Activated T-helper 17 cell treated with anti-CD3 and anti-CD28 coated beads, Interleukin-2, amount 50 U/mL, for 72 hours (primary cell): Measurements from ENCODE around the gene APEH. TPM values are rescaled to one million over a fixed set of nuclear protein-coding genes. Genes with fewer than 3 reads are reported as not detected.

Experiments
- ATAC-seq: fragments of 150-1000 bp; cut with Tn5 transposase; replicated peaks from 2 replicates; pipeline ENCODE4 v1.10.0; 2021; ENCODE audit warnings: mild to moderate bottlenecking, moderate library complexity
- H3K27ac Mint-ChIP-seq: one replicate; pipeline ENCODE4 v1.8.0; 2022; ENCODE audit warnings: mixed read lengths
- H3K27me3 Mint-ChIP-seq: one replicate; pipeline ENCODE4 v1.8.0; 2022; ENCODE audit warnings: mixed read lengths
- H3K36me3 Mint-ChIP-seq: one replicate; pipeline ENCODE4 v1.8.0; 2022; ENCODE audit warnings: low read depth, mild to moderate bottlenecking, mixed read lengths
- H3K4me1 Mint-ChIP-seq: one replicate; pipeline ENCODE4 v1.8.0; 2022; ENCODE audit warnings: mixed read lengths
- H3K4me3 Mint-ChIP-seq: one replicate; pipeline ENCODE4 v1.8.0; 2022; ENCODE audit warnings: mild to moderate bottlenecking, mixed read lengths
- H3K9me3 Mint-ChIP-seq: one replicate; pipeline ENCODE4 v1.8.0; 2022; ENCODE audit warnings: mixed read lengths
- total RNA-seq, 2 donors: library from RNA; stranded (reverse); gene quantifications; one replicate each; pipeline ENCODE4 v1.2.3, GENCODE V29; 2022

Gene APEH
- total RNA-seq, 2 donors from 2014 or later = 88.6 to 184 TPM

DNA sequence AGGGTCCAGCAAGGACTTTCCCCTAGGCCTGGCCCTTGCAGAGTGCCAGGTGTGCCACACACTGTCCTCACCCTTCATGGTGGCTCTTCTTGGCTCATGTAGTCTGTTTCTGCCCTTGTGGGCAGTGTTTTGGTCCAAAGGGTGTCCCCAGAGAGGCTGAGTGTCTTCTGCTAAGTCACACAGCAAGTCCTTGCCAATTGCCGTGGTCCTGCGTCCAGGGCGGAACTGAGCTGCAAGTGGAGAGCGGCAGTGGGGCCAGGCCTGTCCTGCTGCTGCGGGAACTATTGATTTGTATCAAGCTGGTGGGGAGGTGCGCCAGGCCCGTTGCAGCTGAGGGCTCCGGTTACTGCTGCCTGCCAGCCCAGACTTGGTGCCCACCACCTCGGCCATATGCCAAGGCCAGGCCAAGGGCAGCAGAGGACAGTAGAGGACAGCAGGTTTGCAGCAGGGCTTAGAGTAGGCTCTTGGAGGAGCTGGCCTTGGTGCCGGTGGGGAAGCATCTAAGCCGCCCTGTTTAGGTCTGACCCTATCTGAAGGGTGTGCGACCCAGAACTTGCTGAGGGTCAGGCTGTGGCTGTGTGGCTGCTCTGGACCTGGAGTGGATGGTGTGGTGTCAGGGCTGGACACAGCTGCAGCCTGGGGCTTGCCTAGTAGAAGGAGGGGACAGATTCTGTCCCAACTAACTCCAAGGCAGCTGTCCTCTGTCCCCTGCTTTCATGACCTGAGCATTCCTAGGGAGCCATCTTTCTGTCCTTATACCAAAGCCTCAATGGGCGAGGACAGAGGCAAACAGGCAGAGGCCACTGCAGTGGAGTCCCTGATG lies 40.8 kb downstream of the APEH start:
- H3K4me3 Mint-ChIP-seq = no peak overlapping the region
- ATAC-seq = no peak
- H3K27ac Mint-ChIP-seq = peak overlapping the region; percentile 63
- H3K27me3 Mint-ChIP-seq = no peaks in the 10 kb centered on the region
- H3K36me3 Mint-ChIP-seq = peaks cover 11% of the 10 kb centered on the region
- H3K4me1 Mint-ChIP-seq = peaks cover 8% of the 10 kb centered on the region
- H3K9me3 Mint-ChIP-seq = no peaks in the 10 kb centered on the region

DNA sequence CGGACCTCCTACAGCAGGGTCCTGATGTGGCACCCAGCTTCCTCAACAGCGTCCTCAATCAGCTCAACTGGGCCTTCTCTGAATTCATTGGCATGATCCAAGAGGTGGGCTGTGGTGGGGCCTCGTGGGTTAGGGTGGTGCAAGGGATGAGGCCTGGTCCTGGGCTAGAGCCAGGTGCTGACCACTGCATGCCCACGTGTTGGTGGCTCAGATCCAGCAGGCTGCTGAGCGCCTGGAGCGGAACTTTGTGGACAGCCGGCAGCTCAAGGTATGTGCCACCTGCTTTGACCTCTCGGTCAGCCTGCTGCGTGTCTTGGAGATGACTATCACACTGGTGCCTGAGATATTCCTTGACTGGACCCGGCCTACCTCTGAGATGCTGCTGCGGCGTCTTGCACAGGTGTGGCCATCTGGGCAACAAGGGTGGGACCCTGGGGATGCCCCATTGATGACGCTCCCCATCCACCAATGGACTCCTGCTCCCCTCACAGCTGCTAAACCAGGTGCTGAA lies 41.5 kb downstream of the APEH start:
- peaks cover 8% of the 10 kb centered on the region for H3K4me1 Mint-ChIP-seq
- H3K4me3 Mint-ChIP-seq = no peak overlapping the region
- no peaks in the 10 kb centered on the region for H3K9me3 Mint-ChIP-seq
- no peak for ATAC-seq
- H3K27ac Mint-ChIP-seq = no peak overlapping the region
- H3K36me3 Mint-ChIP-seq = peaks cover 13% of the 10 kb centered on the region
- H3K27me3 Mint-ChIP-seq = no peaks in the 10 kb centered on the region

DNA sequence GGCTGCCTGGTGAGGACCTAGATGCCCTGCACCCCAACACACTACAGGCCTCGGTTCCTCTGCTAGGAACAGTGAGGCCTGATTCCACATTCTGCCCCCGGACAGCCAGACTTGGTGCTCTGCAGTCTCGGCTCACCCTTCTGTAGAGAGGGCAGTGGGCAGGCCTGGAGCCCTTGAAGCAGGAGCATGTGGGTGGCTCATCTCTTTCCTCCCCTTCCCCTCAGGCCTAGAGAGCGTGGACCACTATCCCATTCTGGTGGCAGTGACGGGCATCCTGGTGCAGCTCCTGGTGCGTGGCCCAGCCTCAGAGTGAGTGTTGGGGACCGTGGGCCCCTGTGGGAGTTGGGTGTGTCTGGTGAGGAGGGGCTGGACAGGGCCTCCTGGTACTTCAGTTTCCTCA lies 42.0 kb downstream of the APEH start:
- Mint-ChIP-seq H3K4me1 (peaks cover 8% of the 10 kb centered on the region), H3K27ac (no peak overlapping the region), H3K9me3 (no peaks in the 10 kb centered on the region), H3K27me3 (no peaks in the 10 kb centered on the region), H3K36me3 (peaks cover 18% of the 10 kb centered on the region), H3K4me3 (no peak overlapping the region)
- ATAC-seq = no peak

DNA sequence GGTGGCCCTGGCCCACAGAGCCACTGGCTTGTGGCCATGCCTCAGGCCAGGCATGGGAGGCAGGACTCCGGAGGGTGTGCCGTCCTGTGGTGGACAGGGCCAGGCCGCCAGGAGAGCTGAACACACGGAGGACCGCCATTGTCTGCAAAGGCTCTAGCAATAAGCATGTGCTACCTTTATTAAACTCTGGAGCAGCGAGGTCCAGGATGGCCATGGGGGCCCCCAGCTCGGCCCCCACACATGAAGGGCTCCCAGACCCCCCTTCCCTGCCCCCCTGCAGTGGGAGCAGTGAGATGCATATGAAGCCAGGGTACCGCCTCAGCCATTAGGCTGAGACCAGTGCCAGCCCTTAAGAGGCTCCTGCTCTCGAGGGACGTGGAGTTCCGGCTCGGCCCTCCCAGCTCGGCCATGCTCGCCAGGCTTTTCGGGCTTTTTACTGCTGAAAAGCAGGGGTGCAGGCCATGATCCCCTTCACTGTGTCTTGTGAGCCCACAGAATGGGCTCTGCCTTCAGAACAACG lies 42.6 kb downstream of the APEH start:
- no peak for ATAC-seq
- no peaks in the 10 kb centered on the region for H3K27me3 Mint-ChIP-seq
- no peak overlapping the region for H3K27ac Mint-ChIP-seq
- peaks cover 22% of the 10 kb centered on the region for H3K36me3 Mint-ChIP-seq
- no peak overlapping the region for H3K4me3 Mint-ChIP-seq
- H3K9me3 Mint-ChIP-seq = no peaks in the 10 kb centered on the region
- peaks cover 8% of the 10 kb centered on the region for H3K4me1 Mint-ChIP-seq

DNA sequence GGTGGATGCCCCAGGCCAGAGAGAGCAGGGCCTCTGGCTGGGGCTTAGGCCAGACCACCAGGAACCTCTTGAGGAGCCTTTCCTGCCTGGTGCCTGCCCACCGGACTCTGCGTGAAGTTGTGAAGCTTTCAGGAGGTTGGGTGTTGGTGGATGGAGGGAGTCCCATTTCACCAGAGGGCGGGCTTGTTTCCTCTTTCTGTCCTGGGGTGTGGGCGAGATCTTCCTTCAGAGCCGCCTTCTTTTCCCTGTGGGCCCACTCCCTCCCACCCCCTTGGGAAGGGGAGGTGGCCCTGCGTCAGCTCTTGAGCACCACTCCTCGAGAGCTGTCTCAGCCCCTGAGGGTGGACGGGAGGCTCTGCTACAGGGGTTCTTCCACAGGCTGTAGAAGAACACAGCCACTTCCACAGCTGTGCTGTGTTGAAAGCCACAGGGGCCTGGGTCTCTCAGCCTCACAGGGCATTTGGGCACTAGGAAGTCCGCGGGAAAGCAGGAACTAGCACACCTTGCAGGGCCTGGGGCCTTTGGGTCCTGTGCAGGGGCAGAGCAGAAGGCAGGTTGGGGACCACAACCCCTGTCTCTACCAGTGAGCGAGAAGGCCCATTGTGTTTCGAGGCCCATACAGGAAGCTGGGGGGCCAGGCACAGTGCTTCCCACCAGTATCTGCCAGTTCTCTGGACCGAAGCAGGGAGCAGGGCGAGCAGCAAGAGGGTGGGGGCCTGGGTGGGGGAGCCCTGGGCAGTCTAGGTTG lies 43.2 kb downstream of the APEH start:
- Mint-ChIP-seq H3K27me3 (no peaks in the 10 kb centered on the region), H3K27ac (no peak overlapping the region), H3K4me3 (peak overlapping the region; percentile 10), H3K9me3 (no peaks in the 10 kb centered on the region), H3K36me3 (peaks cover 26% of the 10 kb centered on the region), H3K4me1 (peaks cover 8% of the 10 kb centered on the region)
- ATAC-seq = no peak

DNA sequence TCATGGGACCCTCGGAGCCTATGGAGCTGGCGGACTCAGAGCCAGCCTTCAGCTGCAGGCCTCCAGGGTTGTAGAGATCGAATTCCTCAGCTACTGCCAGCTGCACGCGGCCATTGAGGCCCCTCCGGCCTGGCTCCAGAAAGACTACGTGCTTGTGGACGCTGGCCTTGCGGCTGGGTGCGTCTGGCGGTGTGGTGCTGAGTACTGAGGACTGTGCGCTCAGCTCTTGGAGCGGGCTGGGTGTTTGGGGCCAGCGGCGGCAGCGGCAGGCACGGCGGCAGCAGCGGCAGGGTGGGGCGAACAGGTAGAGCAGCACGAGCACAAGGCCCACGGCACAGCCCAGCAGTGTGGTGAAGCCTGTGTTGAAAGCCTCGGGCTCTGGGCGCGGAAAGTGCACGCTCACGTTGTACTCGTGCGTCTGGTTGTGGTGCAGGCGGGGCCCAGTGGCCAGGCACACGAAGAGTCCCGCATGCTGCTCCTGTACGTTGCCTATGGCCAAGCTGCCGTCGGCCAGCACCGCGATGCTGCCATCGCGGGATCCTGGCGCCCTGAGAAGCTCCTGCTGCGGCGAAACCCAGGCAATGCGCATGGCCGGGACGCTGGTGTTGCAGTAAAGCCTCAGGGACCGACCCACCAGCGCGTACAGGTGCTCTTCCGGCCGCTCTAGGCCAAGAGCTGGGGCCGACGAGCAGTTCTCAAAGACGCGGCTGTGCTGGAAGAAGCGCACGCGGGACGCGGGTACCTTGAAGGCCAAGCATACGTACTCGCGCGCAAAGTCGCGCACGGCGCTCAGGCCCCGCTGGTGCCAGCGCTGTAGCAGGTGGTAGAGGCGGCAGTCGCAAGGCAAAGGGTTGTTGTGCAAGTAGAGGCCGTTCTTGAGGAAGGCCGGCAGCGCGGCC lies 44.1 kb downstream of the APEH start:
- Mint-ChIP-seq H3K27ac (no peak overlapping the region), H3K9me3 (no peaks in the 10 kb centered on the region), H3K27me3 (no peaks in the 10 kb centered on the region), H3K4me3 (peak overlapping the region; percentile 81), H3K4me1 (peaks cover 8% of the 10 kb centered on the region), H3K36me3 (peaks cover 35% of the 10 kb centered on the region)
- no peak for ATAC-seq

DNA sequence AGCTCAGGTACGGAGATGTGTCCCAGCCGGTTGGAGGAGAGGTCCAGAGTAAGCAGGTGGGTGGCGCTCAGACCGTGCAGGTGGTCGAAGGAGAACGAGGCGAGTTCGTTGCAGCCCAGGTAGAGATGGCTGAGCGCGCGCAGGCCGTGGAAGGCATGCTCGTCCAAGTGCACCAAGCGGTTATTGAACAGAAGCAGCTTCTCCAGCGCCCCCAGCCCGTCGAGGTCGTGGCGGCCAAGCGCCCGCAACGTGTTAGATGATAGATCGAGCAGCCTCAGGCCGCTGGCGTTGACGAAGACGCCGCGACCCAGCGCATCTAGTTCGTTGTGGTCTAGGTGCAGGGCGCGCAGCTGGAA lies 44.7 kb downstream of the APEH start:
- ATAC-seq = no peak
- no peaks in the 10 kb centered on the region for H3K27me3 Mint-ChIP-seq
- H3K4me1 Mint-ChIP-seq = peaks cover 8% of the 10 kb centered on the region
- H3K9me3 Mint-ChIP-seq = no peaks in the 10 kb centered on the region
- H3K4me3 Mint-ChIP-seq = peak overlapping the region; percentile 81
- no peak overlapping the region for H3K27ac Mint-ChIP-seq
- peaks cover 38% of the 10 kb centered on the region for H3K36me3 Mint-ChIP-seq

DNA sequence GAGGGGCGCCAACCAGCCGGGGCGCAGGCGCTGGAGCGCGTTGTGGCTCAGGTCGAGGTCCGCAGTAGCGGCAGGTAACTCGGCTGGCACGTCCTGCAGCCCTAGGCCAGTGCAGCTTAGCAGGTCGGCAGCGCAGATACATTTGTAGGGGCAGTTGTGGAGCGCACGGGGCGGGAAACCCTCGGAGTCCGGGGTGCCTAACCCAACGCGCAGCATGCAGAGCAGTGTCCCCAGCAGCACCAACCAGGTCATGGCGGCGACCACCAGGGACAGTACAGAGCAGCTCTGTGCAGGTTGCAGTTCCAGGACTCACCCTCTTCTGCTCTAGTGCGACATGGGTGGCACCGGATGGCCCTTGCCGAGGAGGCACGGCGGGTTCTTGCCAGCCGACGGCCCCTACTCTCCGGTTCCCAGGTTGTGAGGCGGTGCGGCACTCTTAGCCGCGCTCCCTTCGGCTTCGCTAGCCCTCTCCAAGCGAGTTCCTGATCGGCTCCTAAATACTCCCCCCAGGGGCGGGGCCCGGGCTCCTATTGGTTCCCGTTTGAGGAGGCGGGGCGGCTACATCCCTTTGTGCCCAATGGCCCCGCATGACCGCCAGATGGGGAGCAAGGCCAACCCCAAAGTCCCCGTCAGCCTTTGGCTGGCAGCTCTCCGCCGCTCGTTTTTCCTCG lies 45.2 kb downstream of the APEH start, which contains the start of gene AMIGO3:
Gene AMIGO3 (minus strand): TSS at position 471 of the 671 bp plus-strand sequence. CDS start 219 bp downstream, at position 252.
- H3K36me3 Mint-ChIP-seq = peaks cover 41% of the 10 kb centered on the region
- H3K27ac Mint-ChIP-seq = no peak within 1 kb of the TSS
- H3K27me3 Mint-ChIP-seq = no peaks in the 10 kb centered on the region
- peak within 1 kb of the TSS; percentile 81 for H3K4me3 Mint-ChIP-seq
- no peaks in the 10 kb centered on the region for H3K9me3 Mint-ChIP-seq
- peaks cover 8% of the 10 kb centered on the region for H3K4me1 Mint-ChIP-seq
- ATAC-seq = peak; percentile 65

DNA sequence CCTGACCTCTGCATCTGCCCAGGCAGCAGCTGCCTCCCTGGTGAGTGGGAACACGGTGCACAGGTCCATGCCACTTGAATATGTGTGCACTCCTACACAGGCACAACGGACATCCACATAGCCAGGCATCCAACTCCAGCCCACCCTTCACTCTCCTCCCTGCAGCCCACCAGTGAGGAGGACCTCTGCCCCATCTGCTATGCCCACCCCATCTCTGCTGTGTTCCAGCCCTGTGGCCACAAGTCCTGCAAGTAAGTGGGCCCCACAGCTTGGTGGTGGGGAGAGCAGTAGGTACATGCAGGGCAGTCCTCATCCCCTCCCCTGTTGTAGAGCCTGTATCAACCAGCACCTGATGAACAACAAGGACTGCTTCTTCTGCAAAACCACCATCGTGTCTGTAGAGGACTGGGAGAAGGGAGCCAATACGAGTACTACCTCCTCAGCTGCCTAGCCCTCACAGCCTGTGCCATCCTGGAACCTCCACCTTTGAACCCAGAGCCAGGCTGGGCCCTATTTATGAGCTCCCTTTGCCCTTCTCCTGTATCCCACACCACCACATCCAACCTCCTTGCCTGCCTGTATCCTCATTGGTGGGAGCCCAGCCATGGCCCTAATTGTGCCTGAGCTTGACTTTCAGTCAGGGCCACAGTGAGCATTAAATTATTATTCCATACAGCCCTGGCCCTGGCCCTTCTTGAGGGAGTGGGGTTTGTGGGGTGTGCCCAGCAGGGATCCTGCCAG lies 46.9 kb downstream of the APEH start:
- Mint-ChIP-seq H3K27me3 (no peaks in the 10 kb centered on the region), H3K4me3 (peak overlapping the region; percentile 17), H3K27ac (peak overlapping the region; percentile 30), H3K4me1 (peaks cover 8% of the 10 kb centered on the region), H3K9me3 (no peaks in the 10 kb centered on the region), H3K36me3 (peaks cover 45% of the 10 kb centered on the region)
- no peak for ATAC-seq

DNA sequence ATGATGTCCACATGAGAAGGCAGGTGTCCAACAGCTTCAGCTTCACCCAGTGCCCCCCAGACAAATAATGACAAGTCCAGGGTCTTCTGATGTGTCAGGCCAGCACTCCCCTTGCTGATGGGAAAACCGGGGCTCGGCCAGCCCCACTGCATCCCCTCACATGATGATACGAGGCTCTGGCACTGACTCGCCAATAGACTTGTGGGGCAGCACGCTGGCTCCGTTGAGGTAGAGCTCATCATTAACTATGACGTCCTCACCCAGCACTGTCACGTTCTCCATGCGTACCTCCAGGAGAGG lies 47.4 kb downstream of the APEH start:
- H3K27ac Mint-ChIP-seq = peak overlapping the region; percentile 30
- H3K4me1 Mint-ChIP-seq = peaks cover 8% of the 10 kb centered on the region
- no peak overlapping the region for H3K4me3 Mint-ChIP-seq
- no peaks in the 10 kb centered on the region for H3K27me3 Mint-ChIP-seq
- H3K9me3 Mint-ChIP-seq = no peaks in the 10 kb centered on the region
- ATAC-seq = no peak
- H3K36me3 Mint-ChIP-seq = peaks cover 40% of the 10 kb centered on the region

DNA sequence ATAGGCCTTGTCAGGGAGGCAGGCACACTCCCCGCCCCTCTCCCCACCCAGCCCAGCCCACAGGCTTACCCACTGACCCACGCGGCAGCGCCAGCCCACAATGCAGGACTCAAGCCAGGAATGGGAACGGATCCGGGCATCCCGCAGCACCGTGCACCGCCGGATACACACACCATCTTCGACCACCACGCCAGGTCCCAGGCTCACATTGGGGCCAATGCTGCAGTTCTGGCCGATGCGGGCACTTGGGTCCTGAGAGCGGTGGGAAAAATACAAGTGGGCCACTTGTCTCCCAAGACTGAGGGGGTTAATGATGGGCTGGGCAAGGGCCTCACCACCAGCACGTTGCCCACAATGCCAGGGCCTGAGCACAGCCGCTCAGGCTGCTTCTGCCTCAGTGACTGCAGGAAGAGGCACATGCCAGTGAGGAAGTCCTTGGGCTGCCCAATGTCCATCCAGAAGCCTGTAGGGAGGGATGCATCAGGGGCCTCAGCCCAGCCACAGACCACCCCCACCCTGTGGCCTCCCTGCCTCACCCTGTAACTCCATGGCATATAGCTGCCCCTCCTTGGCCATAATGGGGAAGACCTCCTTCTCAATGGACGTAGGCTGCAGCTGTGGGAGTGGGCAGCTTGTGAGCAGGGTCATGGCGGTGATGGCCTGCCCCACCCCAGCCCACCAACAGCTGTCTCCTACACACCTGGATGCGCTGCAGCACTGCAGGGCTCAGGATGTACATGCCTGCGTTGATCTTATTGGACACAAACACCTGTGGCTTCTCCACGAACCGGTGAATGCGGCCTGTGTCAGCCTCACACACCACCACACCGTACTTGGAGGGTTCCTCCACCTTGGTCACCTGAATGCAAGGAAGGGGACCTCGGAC lies 48.0 kb downstream of the APEH start:
- Mint-ChIP-seq H3K27ac (peak overlapping the region; percentile 96), H3K36me3 (peaks cover 46% of the 10 kb centered on the region), H3K4me1 (peaks cover 8% of the 10 kb centered on the region), H3K4me3 (peak overlapping the region; percentile 95), H3K9me3 (no peaks in the 10 kb centered on the region), H3K27me3 (no peaks in the 10 kb centered on the region)
- ATAC-seq = no peak

DNA sequence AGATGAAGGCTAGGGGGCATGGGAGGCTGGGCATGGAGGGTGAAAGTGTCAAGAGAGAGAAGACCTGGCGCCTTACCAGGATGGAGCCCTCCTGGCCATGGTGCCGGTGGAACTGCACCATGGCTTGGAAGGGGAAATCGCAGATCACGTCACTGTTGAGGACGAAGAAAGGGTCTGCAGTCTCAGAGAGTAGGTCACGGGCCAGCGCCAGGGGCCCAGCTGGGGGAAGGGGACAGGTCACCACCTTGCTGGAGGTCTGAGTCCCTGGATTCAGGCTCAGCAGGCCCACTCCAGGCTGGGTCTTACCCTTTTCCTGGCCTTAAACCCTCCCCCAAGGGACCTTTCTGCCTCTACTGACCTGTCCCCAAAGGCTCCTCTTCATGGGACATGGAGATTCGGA lies 48.7 kb downstream of the APEH start:
- no peaks in the 10 kb centered on the region for H3K27me3 Mint-ChIP-seq
- H3K36me3 Mint-ChIP-seq = peaks cover 53% of the 10 kb centered on the region
- peak overlapping the region; percentile 95 for H3K4me3 Mint-ChIP-seq
- peaks cover 8% of the 10 kb centered on the region for H3K4me1 Mint-ChIP-seq
- no peak for ATAC-seq
- H3K9me3 Mint-ChIP-seq = no peaks in the 10 kb centered on the region
- peak overlapping the region; percentile 96 for H3K27ac Mint-ChIP-seq
